ENCODE data around the gene CCNG1.
A peak's percentile ranks its signal among the peaks of the same experiment; 100 is the strongest.
"Not testable (repeated sequence)": the region's sequence is repeated elsewhere in the genome, so short reads cannot be mapped to it uniquely, and the experiment has no call there.

CCNG1 gene

DNA sequence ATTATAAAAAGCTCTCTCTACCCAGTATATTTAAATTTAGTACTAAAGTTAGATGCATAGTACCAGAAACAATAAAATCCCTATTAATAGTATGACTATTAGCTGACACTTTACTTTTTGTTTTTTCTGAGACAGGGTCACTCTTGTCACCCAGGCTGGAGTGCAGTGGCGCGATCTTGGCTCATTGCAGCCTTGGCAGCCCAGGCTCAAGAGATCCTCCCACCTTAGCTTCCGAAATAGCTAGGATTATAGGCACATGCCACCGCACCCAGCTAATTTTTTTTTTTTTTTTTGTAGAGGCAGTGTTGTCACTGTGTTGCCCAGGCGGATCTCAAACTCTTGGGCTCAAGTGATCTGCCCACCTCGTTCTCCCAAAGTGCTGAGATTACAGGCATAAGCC, 8.0 kb downstream of the CCNG1 start:
- no peak for DNase-seq

DNA sequence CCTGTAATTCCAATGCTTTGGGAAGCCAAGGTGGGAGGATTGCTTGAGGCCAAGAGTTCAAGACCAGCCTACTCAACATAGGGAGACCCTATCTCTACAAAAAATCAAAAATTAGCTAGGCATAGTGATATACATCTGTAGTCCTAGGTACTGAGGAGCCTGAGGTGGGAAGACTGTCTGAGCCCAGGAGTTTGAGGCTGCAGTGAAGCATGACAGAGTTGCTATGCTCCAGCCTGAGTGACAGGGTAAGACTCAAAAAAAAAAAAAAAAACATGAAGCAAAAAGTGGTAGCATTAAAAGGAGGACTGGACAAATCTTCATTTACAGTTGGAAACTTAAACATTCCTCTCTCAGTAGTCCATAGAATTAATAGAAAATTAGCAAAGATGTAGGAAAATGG, 9.8 kb downstream of the CCNG1 start:
- no peak for DNase-seq

DNA sequence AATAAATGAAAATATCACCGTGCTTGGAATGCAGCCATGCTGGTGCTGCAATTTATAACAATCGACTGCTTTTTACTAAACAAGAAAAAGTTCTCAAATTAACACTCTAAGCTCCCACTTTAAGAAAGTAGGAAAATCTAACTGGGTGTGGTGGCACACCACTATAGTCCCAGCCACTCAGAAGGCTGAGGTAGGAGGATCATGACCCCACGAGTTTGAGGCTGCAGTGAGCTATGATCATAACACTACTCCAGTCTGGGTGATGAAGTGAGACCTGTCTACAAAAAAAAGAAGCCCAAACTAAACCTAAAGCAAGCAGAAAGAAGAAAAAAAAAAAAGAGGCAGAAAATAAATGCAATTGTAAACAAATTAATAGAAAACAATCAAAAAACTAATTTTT, 10.5 kb downstream of the CCNG1 start:
- no peak for DNase-seq

DNA sequence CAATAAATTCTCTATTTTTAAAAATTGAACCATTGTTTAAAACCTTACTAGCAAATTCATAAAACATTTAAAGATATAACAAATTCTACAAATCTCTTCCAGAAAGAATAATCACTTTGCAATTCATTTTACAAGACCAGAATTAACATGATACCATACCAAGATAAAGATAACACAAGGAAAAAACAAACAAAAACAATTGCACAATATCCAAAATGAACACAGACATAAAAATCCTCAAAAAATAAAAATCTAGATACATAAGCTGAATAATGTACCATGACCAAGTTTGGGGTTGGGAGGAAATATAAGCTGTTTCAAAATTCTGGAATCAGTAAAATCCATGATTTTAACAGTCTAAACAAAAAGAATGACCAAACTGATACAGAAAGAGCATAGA, 11.1 kb downstream of the CCNG1 start:
- DNase-seq = no peak

- DNase-seq = no peak
Observed at GRCh38 chr5:163451489-163451888, 14.1 kb downstream of the CCNG1 start.

DNA sequence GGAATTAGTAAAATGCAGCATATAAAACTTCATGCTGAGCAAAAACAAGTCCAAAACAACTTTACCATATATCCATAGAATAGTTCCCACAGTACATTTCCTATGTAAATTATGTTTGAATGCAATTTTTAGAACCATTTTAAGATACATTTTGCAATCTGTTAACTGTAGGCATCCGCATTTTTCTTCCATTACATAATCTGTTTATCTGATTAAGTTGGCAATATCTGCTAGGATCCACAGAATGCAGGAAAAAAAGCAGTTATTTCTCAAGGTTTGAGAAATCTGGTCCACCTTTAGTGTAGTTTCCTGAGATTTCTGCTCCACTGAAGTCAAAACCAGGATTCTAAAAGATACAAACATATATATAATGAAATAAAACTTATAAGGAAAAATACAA, 16.3 kb downstream of the CCNG1 start:
- DNase-seq = no peak

DNA sequence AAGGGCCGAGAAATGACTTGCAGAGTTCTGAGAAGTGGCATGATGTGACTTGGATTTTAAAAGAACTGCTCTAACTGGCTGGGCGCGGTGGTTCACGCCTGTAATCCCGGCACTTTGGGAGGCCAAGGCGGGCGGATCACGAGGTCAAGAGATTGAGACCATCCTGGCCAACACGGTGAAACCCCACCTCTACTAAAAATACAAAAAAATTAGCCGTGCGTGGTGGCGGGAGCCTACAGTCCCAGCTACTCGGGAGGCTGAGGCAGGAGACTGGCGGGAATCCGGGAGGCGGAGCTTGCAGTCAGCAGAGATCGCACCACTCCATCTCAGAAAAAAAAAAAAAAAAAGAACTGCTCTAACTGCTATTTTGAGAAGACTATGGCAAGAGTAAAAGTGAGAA, 18.0 kb downstream of the CCNG1 start:
- not testable (repeated sequence) for DNase-seq

- DNase-seq = no peak
Observed at GRCh38 chr5:163456029-163456589, 18.7 kb downstream of the CCNG1 start.

DNA sequence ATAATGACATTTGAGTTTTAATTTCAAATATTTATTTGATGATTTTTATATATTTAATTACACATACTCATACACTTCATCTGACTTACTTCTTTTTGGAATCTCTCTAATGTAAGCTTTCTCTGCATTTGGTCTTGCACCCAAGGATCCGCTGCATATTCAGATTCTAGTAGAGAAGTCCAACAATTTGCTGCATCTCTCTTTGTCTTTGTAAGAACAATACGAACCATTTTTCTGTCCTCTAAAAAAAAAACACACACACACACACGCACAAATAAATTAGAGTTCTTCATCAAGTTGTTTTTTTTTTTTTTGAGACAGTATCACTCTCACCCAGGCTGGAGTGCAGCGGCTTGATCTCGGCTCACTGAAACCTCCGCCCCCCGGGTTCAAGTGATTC, 19.4 kb downstream of the CCNG1 start:
- no peak for DNase-seq

- no peak for DNase-seq
Observed at GRCh38 chr5:163458778-163459385, 21.5 kb downstream of the CCNG1 start.

GRCh38 chr5:163459462-163459818, 22.0 kb downstream of the CCNG1 start:
- no peak for DNase-seq

DNA sequence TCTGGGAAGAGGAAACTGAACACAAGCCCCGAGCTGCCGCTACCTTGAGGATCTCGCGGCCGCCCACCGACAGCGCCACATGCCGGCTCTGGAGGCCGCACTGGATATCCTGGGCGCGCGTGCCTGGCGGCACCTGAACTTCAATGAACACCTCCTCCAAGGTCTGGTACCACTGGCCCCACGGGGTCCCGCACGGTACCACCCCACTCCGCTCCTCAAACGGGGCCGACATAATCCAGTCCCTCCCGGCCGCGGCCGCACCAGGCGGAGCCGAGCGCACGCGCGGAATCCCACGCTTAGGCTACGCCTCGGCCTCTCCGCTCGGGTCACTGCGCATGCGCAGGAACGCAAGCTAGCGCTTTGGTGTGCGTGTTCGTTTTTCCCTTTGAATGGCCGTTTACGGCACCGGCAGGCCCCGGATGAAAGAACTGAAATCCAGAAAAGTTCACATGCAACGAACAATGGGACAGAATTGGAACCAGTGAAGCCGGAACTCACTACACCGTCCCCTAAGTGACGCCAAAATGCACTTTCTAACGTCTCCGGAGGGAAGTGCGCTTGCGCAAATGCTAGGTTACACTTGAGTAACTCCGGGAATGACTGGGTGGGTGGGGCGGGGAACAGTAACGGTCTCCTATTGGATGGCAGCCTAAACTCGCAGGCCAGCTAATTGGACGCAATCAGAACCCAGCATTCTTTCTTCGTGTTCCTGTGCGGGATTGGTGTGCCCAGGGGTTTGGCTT, 22.6 kb downstream of the CCNG1 start, which contains the start of gene NUDCD2:
Gene NUDCD2, minus strand, starts transcription at position 284 of the 743 bp plus-strand sequence. Its CDS starts 52 bp downstream, at position 232.
- DNase-seq = peak; percentile 92

DNA sequence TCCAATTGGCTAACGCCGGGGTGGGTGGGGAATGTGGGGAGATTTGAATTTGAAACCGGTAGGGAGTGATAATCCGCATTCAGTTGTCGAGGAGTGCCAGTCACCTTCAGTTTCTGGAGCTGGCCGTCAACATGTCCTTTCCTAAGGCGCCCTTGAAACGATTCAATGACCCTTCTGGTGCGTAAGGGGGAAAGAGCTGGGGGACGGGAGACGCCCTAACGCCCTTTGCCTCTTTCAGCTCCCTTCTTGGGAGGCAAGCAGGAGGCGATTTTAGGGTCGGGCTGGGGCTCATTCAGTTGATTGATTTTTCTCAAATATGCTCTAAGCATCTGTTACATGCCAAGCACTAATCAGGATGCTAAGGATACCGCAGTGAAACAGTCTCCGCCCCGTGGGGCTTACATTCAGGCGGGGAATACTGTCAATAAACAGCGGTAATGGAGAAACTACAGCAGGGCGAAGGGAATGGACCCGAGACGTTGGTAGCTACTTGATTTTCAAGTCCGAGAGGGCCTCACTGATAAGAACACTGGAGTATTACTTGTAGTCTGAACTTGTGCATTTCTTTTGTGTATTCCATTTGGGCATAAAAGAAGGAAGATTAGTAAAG, 23.3 kb downstream of the CCNG1 start, which contains the start of gene HMMR:
Gene HMMR, plus strand, starts transcription at position 71 of the 610 bp plus-strand sequence. Its CDS starts 61 bp downstream, at position 132.
- DNase-seq = no peak

DNA sequence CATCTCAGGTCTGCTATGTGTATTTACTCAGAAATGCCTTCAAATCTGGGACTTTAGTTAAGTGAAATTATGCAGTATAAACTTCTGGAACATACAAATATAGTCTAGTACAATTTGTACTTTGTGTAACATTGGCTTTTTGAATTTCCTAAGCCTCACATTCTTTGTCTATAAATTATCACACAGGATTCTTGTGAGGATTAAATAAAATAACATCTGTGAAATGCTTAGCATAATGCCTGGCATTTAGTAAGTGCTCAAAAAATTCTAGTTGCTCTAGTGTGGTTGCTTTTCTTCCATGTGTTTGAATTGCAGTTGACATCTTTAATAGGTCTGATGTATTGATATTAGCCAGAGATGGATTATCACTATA, 25.7 kb downstream of the CCNG1 start:
- no peak for DNase-seq

DNA sequence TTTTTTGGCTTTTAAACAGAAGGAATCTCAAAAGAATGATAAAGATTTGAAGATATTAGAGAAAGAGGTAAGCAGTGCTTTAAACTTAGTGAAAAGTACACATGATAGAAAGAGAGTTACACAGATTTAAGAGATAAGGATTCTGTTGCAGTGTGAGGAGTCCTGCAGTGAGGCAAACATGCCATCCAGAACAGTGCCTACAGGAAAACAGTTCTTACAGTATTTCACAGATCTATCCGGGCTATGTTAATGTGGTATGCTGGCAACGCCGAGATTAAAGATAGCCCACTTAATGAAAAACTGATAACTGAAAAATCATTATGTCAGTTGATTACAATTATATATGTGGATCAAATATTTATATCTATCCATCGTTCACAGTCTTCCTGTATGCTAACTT, 30.3 kb downstream of the CCNG1 start:
- no peak for DNase-seq

DNA sequence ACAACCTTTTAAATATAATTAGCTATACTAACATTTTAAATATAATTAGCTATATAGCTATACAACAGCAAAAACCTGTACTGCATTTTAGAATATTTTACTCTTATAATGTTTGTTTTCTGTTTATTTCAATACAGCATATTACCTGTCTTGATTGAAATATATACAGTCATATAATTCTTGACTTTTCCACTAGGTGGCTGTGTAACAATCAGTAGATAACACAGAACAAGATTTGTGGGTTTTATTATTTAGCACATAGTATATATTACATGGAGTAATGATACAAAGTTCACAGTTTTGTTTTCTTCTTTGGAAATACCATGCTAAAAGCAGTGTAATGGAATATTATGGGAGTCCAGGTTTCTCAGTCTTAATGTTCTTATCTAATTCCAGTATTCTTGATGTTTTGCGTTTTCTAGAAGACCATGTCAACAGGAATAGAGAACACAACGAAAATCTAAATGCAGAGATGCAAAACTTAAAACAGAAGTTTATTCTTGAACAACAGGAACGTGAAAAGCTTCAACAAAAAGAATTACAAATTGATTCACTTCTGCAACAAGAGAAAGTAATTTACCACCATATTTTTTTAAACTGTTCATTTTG, 36.3 kb downstream of the CCNG1 start:
- no peak for DNase-seq

DNA sequence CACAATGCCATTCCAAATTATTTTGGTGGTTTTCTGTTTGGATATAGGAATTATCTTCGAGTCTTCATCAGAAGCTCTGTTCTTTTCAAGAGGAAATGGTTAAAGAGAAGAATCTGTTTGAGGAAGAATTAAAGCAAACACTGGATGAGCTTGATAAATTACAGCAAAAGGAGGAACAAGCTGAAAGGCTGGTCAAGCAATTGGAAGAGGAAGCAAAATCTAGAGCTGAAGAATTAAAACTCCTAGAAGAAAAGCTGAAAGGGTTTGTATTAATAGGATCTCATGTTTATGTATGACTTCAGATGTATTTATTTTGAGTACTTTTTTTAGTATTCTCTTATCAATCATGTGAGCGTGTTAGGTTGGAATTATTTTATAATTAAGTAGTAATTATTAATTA, 38.0 kb downstream of the CCNG1 start:
- no peak for DNase-seq

- DNase-seq = no peak
Observed at GRCh38 chr5:163478126-163478981, 41.0 kb downstream of the CCNG1 start.

DNA sequence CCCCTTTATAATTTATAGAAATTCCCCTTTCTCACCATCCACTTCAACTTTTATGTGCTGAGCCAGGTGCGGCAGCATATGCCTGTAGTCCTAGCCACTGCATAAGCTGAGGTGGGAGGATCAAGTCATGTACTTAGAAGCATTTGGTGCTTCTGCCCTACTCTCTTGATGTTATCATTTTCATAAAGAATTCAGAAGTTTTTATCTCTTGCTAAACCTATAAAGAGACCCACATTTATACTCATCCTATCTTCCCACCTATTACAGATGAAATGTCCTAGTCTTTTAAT, 41.5 kb downstream of the CCNG1 start:
- DNase-seq = no peak

DNA sequence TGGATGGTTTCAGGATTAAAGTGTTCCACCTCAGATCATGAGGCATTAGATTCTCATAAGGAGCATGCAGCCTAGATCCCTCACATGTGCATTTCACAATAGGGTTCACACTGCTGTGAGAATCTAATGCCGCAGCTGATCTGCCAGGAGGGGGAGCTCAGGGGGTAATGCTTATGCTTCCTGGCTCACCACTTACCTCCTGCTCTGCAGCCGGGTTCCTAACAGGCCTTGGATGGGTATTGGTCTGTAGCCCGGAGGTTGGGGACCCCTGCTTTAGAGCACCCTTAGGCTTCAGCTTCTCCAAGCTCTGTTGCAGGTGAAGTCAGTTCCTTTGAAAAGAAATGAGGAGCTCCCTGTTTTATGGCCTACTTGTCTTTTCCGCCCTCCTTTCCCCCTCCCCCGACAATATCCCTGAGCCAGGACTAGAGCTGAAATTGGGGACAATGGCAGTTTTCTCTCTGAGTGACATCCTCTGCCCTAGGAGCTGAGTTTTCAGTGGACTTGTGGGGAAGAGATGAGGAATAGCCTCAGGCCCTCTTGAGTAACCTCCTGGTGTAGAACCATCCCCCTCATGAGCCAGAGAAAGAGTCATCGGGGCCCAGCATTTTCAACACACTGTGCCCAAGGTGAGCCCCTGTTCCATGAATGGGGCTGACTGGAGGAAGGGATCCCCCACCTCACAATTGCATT, 51.8 kb downstream of the CCNG1 start:
- no peak for DNase-seq

DNA sequence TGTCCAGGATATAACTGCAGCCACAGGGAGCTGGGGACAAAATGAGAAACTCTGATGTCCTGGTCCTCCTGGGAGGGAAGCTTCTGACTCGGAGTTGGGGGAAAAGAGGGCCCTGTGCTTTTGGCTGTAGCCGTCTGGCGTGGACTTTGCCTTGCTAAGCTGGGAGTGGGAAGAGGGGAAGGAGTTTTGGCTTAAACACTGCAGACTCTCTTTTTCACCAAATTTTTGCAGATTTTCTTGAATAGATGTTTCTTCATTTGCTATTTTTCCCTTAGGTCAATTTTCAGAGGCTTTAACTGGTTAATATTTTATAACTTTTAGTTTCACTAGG, 52.3 kb downstream of the CCNG1 start:
- DNase-seq = no peak

Measured in NCI-H1092 (cell line).